GM12872 (cell line): Measurements from ENCODE around the gene MMP14.

Experiments used
- CTCF ChIP-seq: IDR thresholded peaks from 3 replicates; pipeline ENCODE4 v1.5.1; 2011; ENCODE audit warnings: low read depth, mild to moderate bottlenecking, low read length, moderate library complexity; ENCODE audit not compliant: insufficient read depth

Gene MMP14

GRCh38 chr14:22830443-22831010 lies 5.9 kb upstream of the MMP14 start:
- no peak for TF ChIP-seq CTCF

- no peak for TF ChIP-seq CTCF
These were observed 880 bp upstream of the MMP14 start for GRCh38 chr14:22835505-22835904.

- TF ChIP-seq CTCF = no peak
These were observed 847 bp downstream of the MMP14 start for GRCh38 chr14:22837114-22837749.

- no peak for TF ChIP-seq CTCF
These were observed 1.6 kb downstream of the MMP14 start for GRCh38 chr14:22837750-22838538.

- TF ChIP-seq CTCF = no peak
These were observed 2.3 kb downstream of the MMP14 start for GRCh38 chr14:22838631-22839041.

GRCh38 chr14:22839159-22839779 lies 2.9 kb downstream of the MMP14 start:
- no peak for TF ChIP-seq CTCF

- no peak for TF ChIP-seq CTCF
These were observed 4.9 kb downstream of the MMP14 start for GRCh38 chr14:22841311-22841710.
